ENCODE data around the gene NUP210L. TPM values are rescaled to one million over a fixed set of nuclear protein-coding genes. Genes with fewer than 3 reads are reported as not detected.
"Not testable (repeated sequence)": the region's sequence is repeated elsewhere in the genome, so short reads cannot be mapped to it uniquely, and the experiment has no call there.

Gene NUP210L
- total RNA-seq, 1 experiment from 2014 or later = 0.10 TPM

DNA sequence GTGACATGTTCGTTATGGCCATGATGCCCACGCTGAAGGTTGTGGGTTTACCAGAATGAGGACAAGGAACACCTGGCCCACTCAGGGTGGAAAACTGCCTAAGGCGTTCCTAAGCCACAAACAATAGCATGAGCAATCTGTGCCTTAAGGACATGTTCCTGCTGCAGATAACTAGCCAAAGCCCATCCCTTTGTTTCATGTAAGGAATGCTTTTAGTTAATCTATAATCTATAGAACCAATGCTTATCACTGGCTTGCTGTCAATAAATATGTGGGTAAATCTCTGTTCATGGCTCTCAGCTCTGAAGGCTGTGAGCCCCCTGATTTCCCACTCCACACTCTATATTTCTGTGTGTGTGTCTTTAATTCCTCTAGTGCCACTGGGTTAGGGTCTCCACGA lies 107.4 kb downstream of the NUP210L start:
- H4K20me1 ChIP-seq (ENCODE audit: insufficient read depth) = not testable (repeated sequence)

DNA sequence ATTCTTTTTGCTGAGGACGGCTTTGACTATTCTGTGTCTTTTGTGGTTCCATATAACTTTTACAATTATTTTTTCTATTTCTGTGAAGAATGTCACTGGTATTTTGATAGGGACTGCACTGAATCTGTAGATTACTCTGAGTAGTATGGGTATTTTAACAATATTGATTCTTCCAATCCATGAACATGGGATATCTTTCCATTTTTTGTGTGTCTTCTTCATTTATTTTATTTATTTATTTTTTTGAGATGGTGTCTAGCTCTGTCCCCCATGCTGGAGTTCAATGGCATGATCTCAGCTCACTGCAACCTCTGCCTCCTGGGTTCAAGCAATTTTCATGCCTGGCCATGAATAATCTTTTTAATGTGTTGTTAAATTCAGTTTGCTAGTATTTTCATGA lies 121.2 kb downstream of the NUP210L start:
- H3K9me2 ChIP-seq (ENCODE audit: insufficient read depth); H2AFZ ChIP-seq (ENCODE audit: low read depth, low read length, poor library complexity, severe bottlenecking); POLR2A ChIA-PET; RAD21 ChIA-PET (ENCODE audit: low non-redundant PET in 1 of 2, low total read pairs in 2 of 2, uncharacterized antibody in 2 of 2, unreplicated experiment in 2 of 2); H3K79me2 ChIP-seq (ENCODE audit: insufficient read depth, low read length); H3K27ac ChIP-seq (ENCODE audit: low read depth, low read length); ATAC-seq; H3K36me3 ChIP-seq (ENCODE audit: control insufficient read depth in 1 of 2, insufficient read depth in 2 of 2, low read length in 2 of 2); intact Hi-C loops (cut with micrococcal nuclease); H3K9me3 ChIP-seq (ENCODE audit: control insufficient read depth in 1 of 2, insufficient read depth in 1 of 2, low read depth in 1 of 2, low read length in 2 of 2); H3K9ac ChIP-seq (ENCODE audit: low read length); H3K4me1 ChIP-seq (ENCODE audit: control insufficient read depth in 1 of 2, insufficient read depth in 2 of 2, low read length in 2 of 2); BruUV-seq (replicated peaks); CTCF ChIA-PET; H4K20me1 ChIP-seq (ENCODE audit: insufficient read depth); H3K27me3 ChIP-seq (ENCODE audit: insufficient read depth, low read length); DNase-seq (ENCODE audit: low read depth, low spot score); H3K4me2 ChIP-seq (ENCODE audit: low read length); H3K4me3 ChIP-seq (replicated peaks in 1 of 2; ENCODE audit: low read depth in 1 of 2, low read length in 2 of 2): not testable (repeated sequence)

More for the DNA sequence above, 107.4 kb downstream of the NUP210L start:
- H3K9ac ChIP-seq (ENCODE audit: low read length); ATAC-seq; H3K27me3 ChIP-seq (ENCODE audit: insufficient read depth, low read length); H3K4me3 ChIP-seq (replicated peaks in 1 of 2; ENCODE audit: low read depth in 1 of 2, low read length in 2 of 2); BruUV-seq (replicated peaks); CTCF ChIA-PET; DNase-seq (ENCODE audit: low read depth, low spot score); H3K36me3 ChIP-seq (ENCODE audit: control insufficient read depth in 1 of 2, insufficient read depth in 2 of 2, low read length in 2 of 2); RAD21 ChIA-PET (ENCODE audit: low non-redundant PET in 1 of 2, low total read pairs in 2 of 2, uncharacterized antibody in 2 of 2, unreplicated experiment in 2 of 2); intact Hi-C loops (cut with micrococcal nuclease); H3K9me2 ChIP-seq (ENCODE audit: insufficient read depth); H3K4me2 ChIP-seq (ENCODE audit: low read length); H3K4me1 ChIP-seq (ENCODE audit: control insufficient read depth in 1 of 2, insufficient read depth in 2 of 2, low read length in 2 of 2); H3K79me2 ChIP-seq (ENCODE audit: insufficient read depth, low read length); H2AFZ ChIP-seq (ENCODE audit: low read depth, low read length, poor library complexity, severe bottlenecking); H3K27ac ChIP-seq (ENCODE audit: low read depth, low read length); POLR2A ChIA-PET; H3K9me3 ChIP-seq (ENCODE audit: control insufficient read depth in 1 of 2, insufficient read depth in 1 of 2, low read depth in 1 of 2, low read length in 2 of 2): not testable (repeated sequence)

DNA sequence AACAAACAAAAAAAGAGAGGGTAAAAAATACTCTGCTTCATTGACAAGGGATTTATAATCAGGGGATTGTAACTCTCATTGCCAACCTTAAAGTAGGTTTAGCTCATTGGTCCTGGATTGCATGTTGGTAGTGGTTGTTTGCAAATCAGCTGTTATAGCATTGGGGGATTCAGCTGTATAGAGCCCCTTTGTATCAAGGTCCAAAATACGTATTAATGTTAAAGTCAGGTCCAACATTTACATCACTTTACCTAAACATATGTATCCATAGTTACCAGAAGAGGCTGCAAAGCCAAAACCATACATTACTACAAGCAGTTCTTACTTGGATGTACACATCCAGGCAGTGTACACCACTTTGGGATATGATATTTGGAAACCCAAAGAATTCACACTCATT lies 134.9 kb downstream of the NUP210L start:
- H3K9me3 ChIP-seq (ENCODE audit: control insufficient read depth in 1 of 2, insufficient read depth in 1 of 2, low read depth in 1 of 2, low read length in 2 of 2) = no peaks in the 10 kb centered on the region
- no peaks in the 10 kb centered on the region for H3K9me2 ChIP-seq (ENCODE audit: insufficient read depth)
- H3K27me3 ChIP-seq (ENCODE audit: insufficient read depth, low read length) = no peaks in the 10 kb centered on the region
- H3K9ac ChIP-seq (ENCODE audit: low read length) = no peak overlapping the region
- no peaks in the 10 kb centered on the region for H3K36me3 ChIP-seq (ENCODE audit: control insufficient read depth in 1 of 2, insufficient read depth in 2 of 2, low read length in 2 of 2)
- ChIA-PET RAD21 (ENCODE audit: low non-redundant PET in 1 of 2, low total read pairs in 2 of 2, uncharacterized antibody in 2 of 2, unreplicated experiment in 2 of 2) (no interaction called here), POLR2A (interaction anchor here (1.6 kb wide), 1 partner anchor 29 kb away, joined by 4 read pairs; the partner anchor contains the start of gene RPS27), CTCF (no interaction called here)
- H2AFZ ChIP-seq (ENCODE audit: low read depth, low read length, poor library complexity, severe bottlenecking) = no peak overlapping the region
- no TSS peak for BruUV-seq (replicated peaks)
- intact Hi-C loops (cut with micrococcal nuclease) = no loop called here
- ATAC-seq = no peak
- H3K4me1 ChIP-seq (ENCODE audit: control insufficient read depth in 1 of 2, insufficient read depth in 2 of 2, low read length in 2 of 2) = no peaks in the 10 kb centered on the region
- H4K20me1 ChIP-seq (ENCODE audit: insufficient read depth) = no peaks in the 10 kb centered on the region
- DNase-seq (ENCODE audit: low read depth, low spot score) = no peak
- H3K4me2 ChIP-seq (ENCODE audit: low read length) = no peak overlapping the region
- no peak overlapping the region for H3K4me3 ChIP-seq (replicated peaks in 1 of 2; ENCODE audit: low read depth in 1 of 2, low read length in 2 of 2)
- no peak overlapping the region for H3K27ac ChIP-seq (ENCODE audit: low read depth, low read length)
- H3K79me2 ChIP-seq (ENCODE audit: insufficient read depth, low read length) = no peaks in the 10 kb centered on the region
- no peak for TF ChIP-seq POLR2AphosphoS5 (IDR thresholded peaks at IDR 0.05; ENCODE audit: low read depth, low read length)
- TF ChIP-seq TCF7L2 (IDR thresholded peaks at IDR 0.05; ENCODE audit: borderline replicate concordance, extremely low read depth, insufficient read depth, insufficient read length) = no peak
- TF ChIP-seq SP1 (IDR thresholded peaks at IDR 0.05; ENCODE audit: low read depth) = no peak
- TF ChIP-seq POLR2A (IDR thresholded peaks at IDR 0.05; ENCODE audit: borderline replicate concordance, extremely low read depth, insufficient read depth, insufficient read length) = no peak
- TF ChIP-seq CBX3 (IDR thresholded peaks at IDR 0.05; ENCODE audit: low read depth) = no peak
- TF ChIP-seq, protein P1, sequence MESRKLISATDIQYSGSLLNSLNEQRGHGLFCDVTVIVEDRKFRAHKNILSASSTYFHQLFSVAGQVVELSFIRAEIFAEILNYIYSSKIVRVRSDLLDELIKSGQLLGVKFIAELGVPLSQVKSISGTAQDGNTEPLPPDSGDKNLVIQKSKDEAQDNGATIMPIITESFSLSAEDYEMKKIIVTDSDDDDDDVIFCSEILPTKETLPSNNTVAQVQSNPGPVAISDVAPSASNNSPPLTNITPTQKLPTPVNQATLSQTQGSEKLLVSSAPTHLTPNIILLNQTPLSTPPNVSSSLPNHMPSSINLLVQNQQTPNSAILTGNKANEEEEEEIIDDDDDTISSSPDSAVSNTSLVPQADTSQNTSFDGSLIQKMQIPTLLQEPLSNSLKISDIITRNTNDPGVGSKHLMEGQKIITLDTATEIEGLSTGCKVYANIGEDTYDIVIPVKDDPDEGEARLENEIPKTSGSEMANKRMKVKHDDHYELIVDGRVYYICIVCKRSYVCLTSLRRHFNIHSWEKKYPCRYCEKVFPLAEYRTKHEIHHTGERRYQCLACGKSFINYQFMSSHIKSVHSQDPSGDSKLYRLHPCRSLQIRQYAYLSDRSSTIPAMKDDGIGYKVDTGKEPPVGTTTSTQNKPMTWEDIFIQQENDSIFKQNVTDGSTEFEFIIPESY (IDR thresholded peaks at IDR 0.05; ENCODE audit: extremely low read depth, insufficient replicate concordance, low read length) = no peak
- no peak for TF ChIP-seq CEBPB (IDR thresholded peaks at IDR 0.05; ENCODE audit: low read depth)
- TF ChIP-seq RAD21 (IDR thresholded peaks at IDR 0.05; ENCODE audit: low read depth) = no peak
- no peak for TF ChIP-seq ELF1 (IDR thresholded peaks at IDR 0.05; ENCODE audit: borderline replicate concordance, low read depth)
- no peak for TF ChIP-seq SRF (IDR thresholded peaks at IDR 0.05; ENCODE audit: low read depth)
- no peak for TF ChIP-seq FOSL1 (IDR thresholded peaks at IDR 0.05; ENCODE audit: low read depth)
